Endothelial cell (in vitro differentiated cells): Measurements from ENCODE around the gene HLF. TPM values are rescaled to one million over a fixed set of nuclear protein-coding genes. Genes with fewer than 3 reads are reported as not detected.

ENCODE experiments used
- DNase-seq: peaks from one replicate; pipeline ENCODE4 v3.0.0; 2021; ENCODE audit warnings: low spot score
- H3K27ac Mint-ChIP-seq: one replicate; pipeline ENCODE4 v1.8.0; 2021; ENCODE audit warnings: mixed read lengths, inconsistent platforms; ENCODE audit not compliant: unreplicated experiment
- H3K27me3 Mint-ChIP-seq: one replicate; pipeline ENCODE4 v1.8.0; 2021; ENCODE audit warnings: mild to moderate bottlenecking, moderate library complexity, mixed read lengths, inconsistent platforms; ENCODE audit not compliant: unreplicated experiment
- H3K36me3 Mint-ChIP-seq: one replicate; pipeline ENCODE4 v1.8.0; 2021; ENCODE audit warnings: mild to moderate bottlenecking, low read depth, mixed read lengths, inconsistent platforms; ENCODE audit not compliant: unreplicated experiment
- H3K4me1 Mint-ChIP-seq: one replicate; pipeline ENCODE4 v1.8.0; 2021; ENCODE audit warnings: mild to moderate bottlenecking, mixed read lengths, inconsistent platforms; ENCODE audit not compliant: unreplicated experiment
- H3K4me3 Mint-ChIP-seq: one replicate; pipeline ENCODE4 v1.8.0; 2021; ENCODE audit warnings: mild to moderate bottlenecking, mixed read lengths, inconsistent platforms; ENCODE audit not compliant: unreplicated experiment
- H3K9me3 Mint-ChIP-seq: one replicate; pipeline ENCODE4 v1.8.0; 2021; ENCODE audit warnings: mixed read lengths, inconsistent platforms; ENCODE audit not compliant: unreplicated experiment
- total RNA-seq: library from RNA; stranded (reverse); fragmentation: NEBNext Ultra II Directional; extraction: Animal tissue kit (Norgen Biotek cat#: 25700); gene quantifications from one replicate; pipeline ENCODE4 v1.2.1, GENCODE V29; 2021; ENCODE audit not compliant: unreplicated experiment
- TF ChIP-seq, protein P1 (sequence below): fragments of 200-600 bp; sonication (generic); IDR thresholded peaks from one replicate; pipeline ENCODE4 v1.5.0; 2021; ENCODE audit warnings: antibody characterized with exemption; ENCODE audit not compliant: unreplicated experiment

The HLF gene
- total RNA-seq, 1 donor from 2014 or later = not detected

DNA sequence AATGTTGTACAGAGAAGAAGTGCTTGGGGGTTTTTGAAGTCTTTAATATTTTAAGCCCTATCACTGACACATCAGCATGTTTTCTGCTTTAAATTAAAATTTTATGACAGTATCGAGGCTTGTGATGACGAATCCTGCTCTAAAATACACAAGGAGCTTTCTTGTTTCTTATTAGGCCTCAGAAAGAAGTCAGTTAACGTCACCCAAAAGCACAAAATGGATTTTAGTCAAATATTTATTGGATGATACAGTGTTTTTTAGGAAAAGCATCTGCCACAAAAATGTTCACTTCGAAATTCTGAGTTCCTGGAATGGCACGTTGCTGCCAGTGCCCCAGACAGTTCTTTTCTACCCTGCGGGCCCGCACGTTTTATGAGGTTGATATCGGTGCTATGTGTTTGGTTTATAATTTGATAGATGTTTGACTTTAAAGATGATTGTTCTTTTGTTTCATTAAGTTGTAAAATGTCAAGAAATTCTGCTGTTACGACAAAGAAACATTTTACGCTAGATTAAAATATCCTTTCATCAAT is 57.8 kb downstream of the HLF start:
- Mint-ChIP-seq H3K27ac (no peak overlapping the region), H3K4me1 (no peaks in the 10 kb centered on the region), H3K27me3 (peaks cover 2% of the 10 kb centered on the region), H3K9me3 (no peaks in the 10 kb centered on the region), H3K36me3 (no peaks in the 10 kb centered on the region), H3K4me3 (no peak overlapping the region)
- TF ChIP-seq, protein P1, sequence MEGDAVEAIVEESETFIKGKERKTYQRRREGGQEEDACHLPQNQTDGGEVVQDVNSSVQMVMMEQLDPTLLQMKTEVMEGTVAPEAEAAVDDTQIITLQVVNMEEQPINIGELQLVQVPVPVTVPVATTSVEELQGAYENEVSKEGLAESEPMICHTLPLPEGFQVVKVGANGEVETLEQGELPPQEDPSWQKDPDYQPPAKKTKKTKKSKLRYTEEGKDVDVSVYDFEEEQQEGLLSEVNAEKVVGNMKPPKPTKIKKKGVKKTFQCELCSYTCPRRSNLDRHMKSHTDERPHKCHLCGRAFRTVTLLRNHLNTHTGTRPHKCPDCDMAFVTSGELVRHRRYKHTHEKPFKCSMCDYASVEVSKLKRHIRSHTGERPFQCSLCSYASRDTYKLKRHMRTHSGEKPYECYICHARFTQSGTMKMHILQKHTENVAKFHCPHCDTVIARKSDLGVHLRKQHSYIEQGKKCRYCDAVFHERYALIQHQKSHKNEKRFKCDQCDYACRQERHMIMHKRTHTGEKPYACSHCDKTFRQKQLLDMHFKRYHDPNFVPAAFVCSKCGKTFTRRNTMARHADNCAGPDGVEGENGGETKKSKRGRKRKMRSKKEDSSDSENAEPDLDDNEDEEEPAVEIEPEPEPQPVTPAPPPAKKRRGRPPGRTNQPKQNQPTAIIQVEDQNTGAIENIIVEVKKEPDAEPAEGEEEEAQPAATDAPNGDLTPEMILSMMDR = no peak
- DNase-seq = no peak

DNA sequence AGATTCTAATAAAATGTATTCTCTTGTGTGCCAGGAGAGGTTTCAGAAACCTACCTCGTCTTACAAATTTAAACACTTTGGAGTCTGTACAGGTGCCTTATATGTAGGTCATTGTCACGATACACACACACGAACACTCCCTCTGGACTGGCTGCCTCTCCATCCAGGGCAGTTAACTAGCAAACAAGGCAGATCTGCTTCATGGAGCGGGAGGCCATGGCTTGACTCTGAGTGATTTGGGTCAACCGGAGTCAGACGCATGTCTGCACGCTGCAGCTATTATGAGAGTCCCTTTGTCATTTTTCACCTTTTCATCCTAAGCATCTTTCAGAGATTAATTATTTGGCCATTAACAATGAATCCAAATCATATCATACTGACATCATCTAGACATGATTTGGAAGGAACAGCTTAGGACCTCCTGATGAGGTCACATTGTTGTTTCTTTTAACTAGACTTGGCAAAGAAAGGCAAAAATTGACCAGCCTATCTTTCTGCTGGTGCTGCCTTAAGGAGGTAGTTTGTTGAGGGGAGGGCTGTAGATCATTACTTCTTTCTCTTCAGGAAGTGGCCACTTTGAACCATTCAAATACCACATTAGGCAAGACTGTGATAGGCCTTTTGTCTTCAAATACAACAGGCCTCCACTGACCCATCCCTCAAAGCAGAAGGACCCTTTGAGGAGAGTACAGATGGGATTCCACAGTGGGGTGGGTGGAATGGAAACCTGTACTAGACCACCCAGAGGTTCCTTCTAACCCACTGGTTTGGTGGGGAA is 58.9 kb downstream of the HLF start:
- no peak overlapping the region for H3K27ac Mint-ChIP-seq
- TF ChIP-seq, protein P1 = no peak
- no peaks in the 10 kb centered on the region for H3K36me3 Mint-ChIP-seq
- H3K4me3 Mint-ChIP-seq = no peak overlapping the region
- no peaks in the 10 kb centered on the region for H3K9me3 Mint-ChIP-seq
- H3K4me1 Mint-ChIP-seq = no peaks in the 10 kb centered on the region
- DNase-seq = no peak
- peaks cover 2% of the 10 kb centered on the region for H3K27me3 Mint-ChIP-seq

DNA sequence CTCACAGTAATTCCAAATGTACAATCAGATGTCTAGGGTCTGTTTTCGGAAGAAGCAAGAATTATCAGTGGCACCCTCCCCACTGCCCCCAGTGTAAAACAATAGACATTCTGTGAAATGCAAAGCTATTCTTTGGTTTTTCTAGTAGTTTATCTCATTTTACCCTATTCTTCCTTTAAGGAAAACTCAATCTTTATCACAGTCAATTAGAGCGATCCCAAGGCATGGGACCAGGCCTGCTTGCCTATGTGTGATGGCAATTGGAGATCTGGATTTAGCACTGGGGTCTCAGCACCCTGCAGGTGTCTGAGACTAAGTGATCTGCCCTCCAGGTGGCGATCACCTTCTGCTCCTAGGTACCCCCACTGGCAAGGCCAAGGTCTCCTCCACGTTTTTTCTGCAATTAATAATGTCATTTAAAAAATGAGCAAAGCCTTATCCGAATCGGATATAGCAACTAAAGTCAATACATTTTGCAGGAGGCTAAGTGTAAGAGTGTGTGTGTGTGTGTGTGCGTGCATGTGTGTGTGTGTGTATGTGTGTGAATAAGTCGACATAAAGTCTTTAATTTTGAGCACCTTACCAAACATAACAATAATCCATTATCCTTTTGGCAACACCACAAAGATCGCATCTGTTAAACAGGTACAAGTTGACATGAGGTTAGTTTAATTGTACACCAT is 59.7 kb downstream of the HLF start:
- Mint-ChIP-seq H3K9me3 (no peaks in the 10 kb centered on the region), H3K27ac (no peak overlapping the region), H3K27me3 (no peaks in the 10 kb centered on the region), H3K4me1 (no peaks in the 10 kb centered on the region), H3K36me3 (no peaks in the 10 kb centered on the region), H3K4me3 (no peak overlapping the region)
- TF ChIP-seq, protein P1 = no peak
- DNase-seq = no peak

DNA sequence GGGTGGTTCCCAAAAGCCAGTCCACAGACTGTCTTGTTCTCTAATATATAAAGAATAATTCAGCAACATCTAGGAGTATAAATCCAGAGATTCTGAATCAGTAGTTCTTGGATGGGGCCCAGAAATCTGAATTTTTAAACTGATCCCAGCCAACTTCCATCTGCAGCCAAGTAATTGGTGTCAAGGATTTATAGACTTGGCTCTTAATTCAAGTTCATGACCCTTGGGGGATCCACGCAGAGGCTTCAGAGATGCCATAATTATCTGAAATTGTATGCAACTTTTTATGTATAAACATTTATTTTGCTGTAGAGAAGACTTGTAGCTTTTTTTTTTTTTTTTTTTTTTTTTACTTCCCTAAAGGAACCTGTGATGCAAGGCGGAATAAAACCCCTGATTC is 60.6 kb downstream of the HLF start:
- TF ChIP-seq, protein P1 = no peak
- no peak overlapping the region for H3K27ac Mint-ChIP-seq
- H3K36me3 Mint-ChIP-seq = no peaks in the 10 kb centered on the region
- DNase-seq = no peak
- no peaks in the 10 kb centered on the region for H3K27me3 Mint-ChIP-seq
- H3K4me3 Mint-ChIP-seq = no peak overlapping the region
- no peaks in the 10 kb centered on the region for H3K4me1 Mint-ChIP-seq
- H3K9me3 Mint-ChIP-seq = no peaks in the 10 kb centered on the region

DNA sequence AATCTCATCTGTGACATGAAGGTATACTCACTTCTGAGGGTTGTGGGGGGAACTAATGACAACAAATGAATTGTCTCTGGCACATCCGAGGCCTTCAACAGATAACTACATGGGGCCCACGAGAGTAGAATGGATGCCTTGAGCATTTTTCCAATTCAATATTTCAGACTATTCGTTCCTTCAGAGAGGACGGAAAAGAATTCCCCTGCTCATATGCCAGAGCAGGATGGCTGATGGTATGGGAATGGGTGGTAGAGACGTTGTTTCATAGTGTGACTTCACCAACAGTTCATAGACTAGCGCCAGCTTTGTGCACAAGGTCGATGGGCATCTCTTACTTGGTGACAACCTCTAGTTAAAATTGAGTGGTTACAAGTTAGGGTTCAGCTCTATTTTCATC is 61.3 kb downstream of the HLF start:
- TF ChIP-seq, protein P1 = no peak
- Mint-ChIP-seq H3K36me3 (no peaks in the 10 kb centered on the region), H3K27me3 (no peaks in the 10 kb centered on the region), H3K27ac (no peak overlapping the region), H3K4me3 (no peak overlapping the region), H3K9me3 (no peaks in the 10 kb centered on the region), H3K4me1 (no peaks in the 10 kb centered on the region)
- DNase-seq = no peak
